Choroid plexus epithelial cell (primary cell): ENCODE results near the gene SPO11.

Source experiments
- DNase-seq: peaks from one replicate; pipeline ENCODE4 v3.0.0-alpha.2; 2010; ENCODE audit warnings: low read depth
- H3K4me3 ChIP-seq: 2 replicates; pipeline ENCODE4 v1.5.1; 2011; ENCODE audit warnings: low read depth, mild to moderate bottlenecking, control low read depth, low read length, moderate library complexity
- CTCF ChIP-seq: conservative IDR thresholded peaks from 2 replicates; pipeline ENCODE4 v1.5.1; 2011; ENCODE audit warnings: low read depth, mild to moderate bottlenecking, control low read depth, inconsistent platforms, low read length, moderate library complexity

Gene SPO11

GRCh38 chr20:57310821-57311514, 18.6 kb upstream of the SPO11 start:
- no peak for TF ChIP-seq CTCF
- DNase-seq, result no peak
- no peak overlapping the region for H3K4me3 ChIP-seq

DNA sequence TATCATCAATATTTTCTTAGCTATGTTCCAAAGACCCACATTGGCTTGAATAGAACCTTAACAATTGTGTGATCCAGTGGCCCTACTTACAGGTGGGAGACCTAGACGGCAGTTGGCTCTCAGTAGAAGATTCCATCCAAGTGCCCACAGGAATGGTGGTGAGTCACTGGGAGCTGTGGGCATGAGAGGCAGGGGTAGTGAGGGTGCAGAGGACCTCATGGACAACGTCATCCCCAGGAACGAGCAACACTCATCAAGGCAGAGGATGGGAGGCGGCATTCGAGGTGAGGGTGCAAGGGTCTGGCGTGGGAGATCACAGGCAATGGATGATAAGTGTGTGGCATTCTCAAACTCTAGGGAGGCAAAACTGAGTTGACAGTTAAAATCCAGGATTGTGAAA, 17.5 kb upstream of the SPO11 start:
- TF ChIP-seq CTCF, result no peak
- no peak overlapping the region for H3K4me3 ChIP-seq
- DNase-seq, result no peak

- no peak for TF ChIP-seq CTCF
- H3K4me3 ChIP-seq, result no peak overlapping the region
- DNase-seq, result no peak
These were observed 16.4 kb upstream of the SPO11 start for GRCh38 chr20:57313230-57313629.

DNA sequence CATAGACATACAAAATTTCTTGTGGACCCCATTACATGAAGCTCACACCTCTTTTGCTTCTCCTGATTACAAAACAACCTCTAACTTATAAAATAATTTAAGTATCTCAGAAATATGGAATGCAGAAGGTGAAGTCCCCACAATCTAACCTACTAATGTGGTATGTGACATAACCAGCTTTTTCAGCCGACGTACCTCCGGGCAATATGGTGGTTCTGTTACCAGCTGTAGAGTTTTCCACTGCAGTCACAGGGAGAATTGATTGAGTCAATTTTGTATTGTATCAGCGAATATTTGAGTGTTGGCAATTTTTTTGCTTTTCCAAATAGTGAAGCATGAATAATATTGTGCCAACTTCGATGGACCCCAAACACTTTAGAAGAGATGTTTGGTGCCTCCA, 15.7 kb upstream of the SPO11 start:
- TF ChIP-seq CTCF, result no peak
- no peak for DNase-seq
- H3K4me3 ChIP-seq, result no peak overlapping the region

DNA sequence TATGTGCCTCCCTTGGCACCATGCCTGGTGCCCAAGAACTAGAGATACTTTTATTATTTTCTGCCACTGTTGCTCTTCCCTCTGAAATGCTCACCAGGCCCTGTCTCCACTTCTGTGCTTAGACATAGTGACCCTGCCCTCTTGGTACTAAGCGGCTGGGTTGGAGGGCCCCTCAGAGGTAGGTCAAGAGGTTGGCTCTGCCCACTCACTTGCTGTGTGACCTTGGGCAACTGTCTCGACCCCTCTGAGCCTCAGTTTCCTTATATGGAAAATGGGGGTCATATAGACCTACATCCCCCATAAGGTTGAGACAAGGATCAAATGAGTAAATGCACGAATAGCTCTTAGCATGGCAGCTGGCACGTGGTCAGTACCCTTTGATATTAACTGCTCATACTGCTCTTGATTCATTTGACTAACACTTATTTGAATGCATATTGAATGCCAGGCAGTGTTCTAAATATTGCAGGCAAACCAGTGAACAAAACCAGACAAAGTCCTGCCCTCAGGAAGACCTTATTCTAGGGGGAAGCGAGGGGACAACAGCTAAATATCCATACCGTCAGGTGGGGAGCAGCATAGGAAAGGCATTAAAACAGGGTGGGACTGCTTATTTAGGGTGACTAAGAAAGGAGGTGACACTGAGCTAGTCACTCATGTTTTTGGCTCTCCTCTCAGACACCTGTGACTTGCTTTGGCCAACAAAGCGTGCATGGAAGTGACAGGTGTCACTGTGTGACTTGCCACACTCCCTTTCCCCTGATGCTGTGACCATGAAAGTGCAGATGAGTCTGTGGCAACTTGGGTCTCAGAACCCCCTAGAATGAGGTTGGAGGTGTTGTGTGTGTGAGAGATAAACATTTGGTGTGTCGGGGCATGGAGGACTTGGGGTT, 14.3 kb upstream of the SPO11 start:
- no peak for DNase-seq
- no peak overlapping the region for H3K4me3 ChIP-seq
- no peak for TF ChIP-seq CTCF

- TF ChIP-seq CTCF, result no peak
- H3K4me3 ChIP-seq, result no peak overlapping the region
- DNase-seq, result no peak
These were observed 13.6 kb upstream of the SPO11 start for GRCh38 chr20:57315976-57316480.
